RWPE2 (cell line): Measurements from ENCODE around the gene SAMD15.
A peak's percentile ranks its signal among the peaks of the same experiment; 100 is the strongest.

Source experiments
- ATAC-seq: fragments of 200-7000 bp; cut with Tn5 transposase; 3 replicates; pipeline ENCODE4 v1.9.1; 2021; ENCODE audit warnings: low read depth
- DNase-seq: peaks from one replicate; pipeline ENCODE4 v3.0.0-alpha.2; 2020; ENCODE audit warnings: low spot score
- H3K27ac ChIP-seq: fragments of 450-650 bp; 2 replicates; pipeline ENCODE4 v1.5.1; 2017; ENCODE audit warnings: mild to moderate bottlenecking; ENCODE audit not compliant: poor library complexity, severe bottlenecking
- H3K27me3 ChIP-seq: fragments of 250-450 bp; sonication (Bioruptor Pico); 2 replicates; pipeline ENCODE4 v1.5.1; 2021; ENCODE audit warnings: mild to moderate bottlenecking, moderate library complexity; ENCODE audit not compliant: insufficient read depth, poor library complexity, severe bottlenecking
- H3K36me3 ChIP-seq: fragments of 250-450 bp; sonication (Bioruptor Pico); 2 replicates; pipeline ENCODE4 v1.5.1; 2020; ENCODE audit warnings: low read depth, mild to moderate bottlenecking, moderate library complexity
- H3K4me1 ChIP-seq: fragments of 250-450 bp; sonication (Bioruptor Pico); 2 replicates; pipeline ENCODE4 v1.5.1; 2021; ENCODE audit warnings: mild to moderate bottlenecking, moderate library complexity; ENCODE audit not compliant: insufficient read depth, poor library complexity, severe bottlenecking
- H3K4me3 ChIP-seq: fragments of 250-450 bp; sonication (Bioruptor Pico); 2 replicates; pipeline ENCODE4 v1.5.1; 2021; ENCODE audit warnings: mild to moderate bottlenecking, moderate library complexity; ENCODE audit not compliant: severe bottlenecking
- H3K9me3 ChIP-seq: fragments of 250-450 bp; sonication (Bioruptor Pico); 2 replicates; pipeline ENCODE4 v1.5.1; 2021; ENCODE audit warnings: mild to moderate bottlenecking, moderate library complexity; ENCODE audit not compliant: severe bottlenecking
- CTCF ChIP-seq: fragments of 450-650 bp; IDR thresholded peaks from one replicate; pipeline ENCODE4 v1.5.1; 2017; ENCODE audit warnings: mild to moderate bottlenecking, moderate library complexity; ENCODE audit not compliant: poor library complexity, severe bottlenecking

Gene SAMD15

DNA sequence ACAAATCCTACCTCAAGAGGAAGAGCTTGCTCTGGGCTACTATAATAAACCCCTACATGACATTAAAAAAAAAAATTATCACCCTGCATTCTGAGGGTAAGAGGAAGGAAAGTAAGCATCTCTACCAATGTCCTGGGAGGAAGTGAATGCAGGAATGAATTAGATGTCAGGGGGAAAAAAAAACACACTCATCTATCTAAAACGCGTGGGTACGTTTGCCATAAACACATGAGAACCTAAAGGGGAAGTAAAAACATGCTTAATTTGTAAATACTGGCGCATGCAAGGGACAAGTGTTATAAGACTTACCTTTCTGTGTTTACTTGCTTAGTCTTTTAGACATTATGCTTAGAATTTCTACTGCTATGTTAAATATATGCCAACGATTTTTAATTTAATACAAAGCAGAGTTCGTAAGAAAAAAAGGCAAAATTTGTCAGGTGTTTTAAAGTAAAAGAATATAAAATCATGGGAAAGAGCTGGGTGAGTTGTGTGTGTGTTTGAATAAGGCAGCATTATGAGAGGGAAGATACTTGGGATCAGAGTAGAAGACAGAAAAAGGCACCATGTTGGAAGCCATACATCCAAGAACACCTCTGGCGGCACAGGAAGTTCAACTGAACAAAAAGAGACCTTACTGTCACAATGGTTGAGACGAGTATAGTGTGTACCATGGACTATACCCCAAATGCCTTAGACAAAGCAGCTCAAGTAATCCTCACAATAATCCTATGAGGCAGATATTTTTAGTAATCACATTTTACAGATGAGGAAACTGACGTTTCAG, 1.8 kb upstream of the SAMD15 start:
- Histone ChIP-seq H3K4me3 (peak overlapping the region; percentile 87), H3K27ac (no peak overlapping the region), H3K4me1 (peaks cover 10% of the 10 kb centered on the region), H3K36me3 (no peaks in the 10 kb centered on the region), H3K9me3 (no peaks in the 10 kb centered on the region), H3K27me3 (no peaks in the 10 kb centered on the region)
- no peak for TF ChIP-seq CTCF
- ATAC-seq (no peak), DNase-seq (no peak)

- no peaks in the 10 kb centered on the region for H3K36me3 ChIP-seq
- H3K9me3 ChIP-seq, result no peaks in the 10 kb centered on the region
- peaks cover 10% of the 10 kb centered on the region for H3K4me1 ChIP-seq
- DNase-seq, result peak; percentile 63
- TF ChIP-seq CTCF, result no peak
- peak overlapping the region; percentile 87 for H3K4me3 ChIP-seq
- no peaks in the 10 kb centered on the region for H3K27me3 ChIP-seq
- H3K27ac ChIP-seq, result peak overlapping the region; percentile 60
- ATAC-seq, result peak; percentile 15
Measured at GRCh38 chr14:77375973-77376770, 1.0 kb upstream of the SAMD15 start.

DNA sequence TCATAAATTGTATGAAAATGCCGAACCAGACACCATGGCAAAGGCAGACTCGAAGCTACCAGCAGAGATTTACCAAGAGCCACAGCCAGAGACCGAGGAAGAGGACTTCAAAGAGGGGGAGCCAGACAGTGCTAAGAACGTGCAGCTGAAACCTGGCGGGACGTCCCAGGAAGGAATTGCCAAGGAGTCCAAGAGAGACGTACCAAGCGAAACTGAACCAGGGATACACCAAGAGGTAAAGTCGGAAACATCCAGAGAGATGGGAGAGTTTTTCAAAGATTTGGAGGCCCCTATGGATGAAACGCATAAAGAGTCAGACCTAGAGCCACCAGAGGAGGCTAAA, 294 bp downstream of the SAMD15 start:
- Histone ChIP-seq H3K4me1 (peaks cover 9% of the 10 kb centered on the region), H3K4me3 (peak overlapping the region; percentile 87), H3K27me3 (no peaks in the 10 kb centered on the region), H3K36me3 (no peaks in the 10 kb centered on the region), H3K9me3 (no peaks in the 10 kb centered on the region), H3K27ac (peak overlapping the region; percentile 60)
- no peak for DNase-seq
- no peak for TF ChIP-seq CTCF
- peak; percentile 6 for ATAC-seq

DNA sequence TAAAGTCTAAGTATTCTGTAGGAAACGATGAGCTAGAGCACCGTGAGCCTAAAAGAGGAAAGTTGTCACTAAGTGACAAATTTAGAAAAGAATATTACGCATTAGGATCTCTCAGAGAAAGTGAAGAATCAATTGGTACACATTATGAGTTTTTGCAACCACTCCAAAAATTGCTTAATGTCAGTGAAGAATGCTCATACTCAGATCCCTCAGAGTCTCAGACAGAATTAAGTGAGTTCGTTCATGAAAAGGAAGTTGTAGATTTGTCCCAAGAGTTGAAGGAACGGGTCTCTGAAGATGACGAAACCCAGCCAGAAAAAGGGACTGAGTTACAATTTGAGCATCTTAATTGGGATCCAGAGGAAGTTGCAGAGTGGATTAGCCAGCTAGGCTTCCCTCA, 1.5 kb downstream of the SAMD15 start:
- Histone ChIP-seq H3K27ac (no peak overlapping the region), H3K4me3 (no peak overlapping the region), H3K9me3 (no peaks in the 10 kb centered on the region), H3K36me3 (no peaks in the 10 kb centered on the region), H3K4me1 (peaks cover 8% of the 10 kb centered on the region), H3K27me3 (no peaks in the 10 kb centered on the region)
- ATAC-seq (no peak), DNase-seq (no peak)
- no peak for TF ChIP-seq CTCF
